Colonic mucosa (tissue), 4 donors: ENCODE measurements around the gene SLC12A5. TPM values are rescaled to one million over a fixed set of nuclear protein-coding genes. Genes with fewer than 3 reads are reported as not detected.
"Not testable (repeated sequence)": the region's sequence is repeated elsewhere in the genome, so short reads cannot be mapped to it uniquely, and the experiment has no call there.

ENCODE experiments used
- DNase-seq: peaks from one replicate; pipeline ENCODE4 v3.0.0-alpha.2; 2020
- H3K27ac ChIP-seq: fragments of 200-600 bp; one replicate; pipeline ENCODE4 v1.8.0; 2021
- H3K27me3 ChIP-seq: fragments of 200-600 bp; one replicate; pipeline ENCODE4 v1.8.0; 2021
- H3K36me3 ChIP-seq: fragments of 200-600 bp; one replicate; pipeline ENCODE4 v1.8.0; 2021
- H3K4me1 ChIP-seq: fragments of 200-600 bp; one replicate; pipeline ENCODE4 v1.8.0; 2021; ENCODE audit warnings: mild to moderate bottlenecking
- H3K4me3 ChIP-seq: fragments of 200-600 bp; one replicate; pipeline ENCODE4 v1.8.0; 2021
- H3K9ac ChIP-seq, 2 donors: one replicate each; pipeline ENCODE4 v1.7.0; 2013; ENCODE audit warnings: control low read depth in 2 of 2, low read depth in 2 of 2, low read length in 2 of 2
- H3K9me3 ChIP-seq: fragments of 200-600 bp; one replicate; pipeline ENCODE4 v1.8.0; 2021
- intact Hi-C: fragments of 100-400 bp; cut with DNase I; formaldehyde crosslinking; loops from one replicate; pipeline ENCODE4 v1.14.1; 2022
- total RNA-seq, 2 donors: library from RNA; stranded (reverse); fragmentation: NEBNext Ultra II Directional in 1 of 2; extraction: Animal tissue kit (Norgen Biotek cat#: 25700) in 1 of 2; gene quantifications; one replicate each; pipeline ENCODE4 v1.2.1, GENCODE V29; 2021
- TF ChIP-seq, protein P1 (sequence below): fragments of 200-600 bp; IDR thresholded peaks from one replicate; pipeline ENCODE4 v1.8.0; 2022; ENCODE audit warnings: antibody characterized with exemption, mild to moderate bottlenecking
- donor health status: healthy.
- donor health status: DM: no; HTN: no; CAD: no.
- donor health status: DM: no; HTN: no; CAD: no.

Gene SLC12A5
- total RNA-seq, 2 donors from 2014 or later = 0.96 TPM; not detected in 1

GRCh38 chr20:46089417-46090388, 60.7 kb downstream of the SLC12A5 start, which contains the start of gene NCOA5:
Gene NCOA5 (minus strand): TSS chr20:46089962. CDS start chr20:46079424, 10,538 bp downstream.
- peak; percentile 95 for DNase-seq
- Histone ChIP-seq H3K36me3 (no peaks in the 10 kb centered on the region), H3K4me1 (peaks cover 18% of the 10 kb centered on the region), H3K9me3 (no peaks in the 10 kb centered on the region), H3K4me3 (peak within 1 kb of the TSS; percentile 81), H3K27me3 (no peaks in the 10 kb centered on the region), H3K27ac (peak within 1 kb of the TSS; percentile 96), H3K9ac (peak within 1 kb of the TSS; percentile 87 to 92)
- TF ChIP-seq, protein P1, sequence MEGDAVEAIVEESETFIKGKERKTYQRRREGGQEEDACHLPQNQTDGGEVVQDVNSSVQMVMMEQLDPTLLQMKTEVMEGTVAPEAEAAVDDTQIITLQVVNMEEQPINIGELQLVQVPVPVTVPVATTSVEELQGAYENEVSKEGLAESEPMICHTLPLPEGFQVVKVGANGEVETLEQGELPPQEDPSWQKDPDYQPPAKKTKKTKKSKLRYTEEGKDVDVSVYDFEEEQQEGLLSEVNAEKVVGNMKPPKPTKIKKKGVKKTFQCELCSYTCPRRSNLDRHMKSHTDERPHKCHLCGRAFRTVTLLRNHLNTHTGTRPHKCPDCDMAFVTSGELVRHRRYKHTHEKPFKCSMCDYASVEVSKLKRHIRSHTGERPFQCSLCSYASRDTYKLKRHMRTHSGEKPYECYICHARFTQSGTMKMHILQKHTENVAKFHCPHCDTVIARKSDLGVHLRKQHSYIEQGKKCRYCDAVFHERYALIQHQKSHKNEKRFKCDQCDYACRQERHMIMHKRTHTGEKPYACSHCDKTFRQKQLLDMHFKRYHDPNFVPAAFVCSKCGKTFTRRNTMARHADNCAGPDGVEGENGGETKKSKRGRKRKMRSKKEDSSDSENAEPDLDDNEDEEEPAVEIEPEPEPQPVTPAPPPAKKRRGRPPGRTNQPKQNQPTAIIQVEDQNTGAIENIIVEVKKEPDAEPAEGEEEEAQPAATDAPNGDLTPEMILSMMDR = no peak
- intact Hi-C loops = no loop called here

DNA sequence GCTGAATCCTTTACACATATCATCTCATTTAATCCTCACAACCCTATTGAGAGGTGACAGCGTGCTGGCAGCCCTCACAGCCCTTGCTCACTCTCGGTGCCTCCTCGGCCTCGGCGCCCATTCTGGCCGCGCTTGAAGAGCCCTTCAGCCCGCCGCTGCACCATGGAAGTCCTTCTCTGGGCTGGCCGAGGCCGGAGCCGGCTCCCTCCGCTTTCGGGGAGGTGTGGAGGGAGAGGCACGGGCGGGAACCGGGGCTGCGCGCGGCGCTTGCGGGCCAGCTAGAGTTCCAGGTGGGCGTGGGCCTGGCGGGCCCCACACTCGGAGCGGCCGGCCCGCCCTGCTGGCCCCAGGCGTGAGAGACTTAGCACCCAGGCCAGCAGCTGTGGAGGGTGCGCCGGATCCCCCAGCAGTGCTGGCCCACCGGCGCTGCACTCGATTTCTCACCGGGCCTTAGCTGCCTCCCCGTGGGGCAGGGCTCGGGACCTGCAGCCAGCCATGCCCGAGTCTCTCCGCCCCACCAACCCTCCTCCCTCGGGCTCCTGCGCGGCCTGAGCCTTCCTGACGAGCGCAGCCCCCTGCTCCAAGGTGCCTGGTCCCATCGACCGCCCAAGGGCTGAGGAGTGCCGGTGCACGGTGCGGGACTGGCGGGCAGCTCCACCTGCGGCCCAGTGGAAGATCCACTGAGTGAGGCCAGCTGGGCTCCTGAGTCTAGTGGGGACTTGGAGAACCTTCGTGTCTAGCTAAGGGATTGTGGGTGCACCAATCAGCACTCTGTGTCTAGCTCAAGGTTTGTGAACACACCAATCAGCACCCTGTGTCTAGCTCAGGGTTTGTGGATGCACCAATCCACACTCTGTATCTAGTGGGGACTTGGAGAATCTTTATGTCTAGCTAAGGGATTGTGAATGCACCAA, 62.9 kb downstream of the SLC12A5 start:
- intact Hi-C loops, H3K9ac ChIP-seq, DNase-seq, H3K36me3 ChIP-seq, H3K4me1 ChIP-seq, H3K27ac ChIP-seq, H3K4me3 ChIP-seq, H3K9me3 ChIP-seq, H3K27me3 ChIP-seq: not testable (repeated sequence)

DNA sequence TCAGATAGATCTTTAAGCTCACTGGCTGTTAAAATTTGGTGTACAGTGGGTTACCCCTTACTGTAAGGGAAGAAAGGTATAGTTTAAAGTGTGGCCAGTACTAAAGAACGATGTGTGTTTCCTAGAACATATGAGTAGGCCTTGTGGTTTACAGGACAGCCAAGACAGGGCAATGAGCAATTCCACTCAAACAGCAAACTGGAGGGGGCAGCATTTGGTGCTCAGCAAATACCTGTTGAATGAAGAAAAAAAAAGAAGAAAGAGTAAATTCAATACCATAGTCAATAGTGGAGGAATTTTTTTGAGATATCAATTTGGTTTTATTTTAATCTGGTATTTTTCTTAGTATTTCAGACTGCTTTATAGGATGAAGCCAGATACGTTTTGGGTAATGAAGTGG, 64.5 kb downstream of the SLC12A5 start:
- intact Hi-C loops = no loop called here

GRCh38 chr20:46099491-46100287, 70.7 kb downstream of the SLC12A5 start:
- intact Hi-C loops = no loop called here
- no peak overlapping the region for H3K9ac ChIP-seq
- H3K9me3 ChIP-seq = no peaks in the 10 kb centered on the region
- no peaks in the 10 kb centered on the region for H3K4me1 ChIP-seq
- TF ChIP-seq, protein P1 = no peak
- peaks cover 9% of the 10 kb centered on the region for H3K27me3 ChIP-seq
- no peak for DNase-seq
- H3K36me3 ChIP-seq = no peaks in the 10 kb centered on the region
- H3K4me3 ChIP-seq = no peak overlapping the region
- H3K27ac ChIP-seq = no peak overlapping the region

More for the DNA sequence above, 64.5 kb downstream of the SLC12A5 start:
- DNase-seq = no peak
- Histone ChIP-seq H3K36me3 (no peaks in the 10 kb centered on the region), H3K9ac (no peak overlapping the region), H3K4me3 (no peak overlapping the region), H3K4me1 (no peaks in the 10 kb centered on the region), H3K27me3 (no peaks in the 10 kb centered on the region), H3K9me3 (no peaks in the 10 kb centered on the region), H3K27ac (no peak overlapping the region)
- TF ChIP-seq, protein P1 = no peak

DNA sequence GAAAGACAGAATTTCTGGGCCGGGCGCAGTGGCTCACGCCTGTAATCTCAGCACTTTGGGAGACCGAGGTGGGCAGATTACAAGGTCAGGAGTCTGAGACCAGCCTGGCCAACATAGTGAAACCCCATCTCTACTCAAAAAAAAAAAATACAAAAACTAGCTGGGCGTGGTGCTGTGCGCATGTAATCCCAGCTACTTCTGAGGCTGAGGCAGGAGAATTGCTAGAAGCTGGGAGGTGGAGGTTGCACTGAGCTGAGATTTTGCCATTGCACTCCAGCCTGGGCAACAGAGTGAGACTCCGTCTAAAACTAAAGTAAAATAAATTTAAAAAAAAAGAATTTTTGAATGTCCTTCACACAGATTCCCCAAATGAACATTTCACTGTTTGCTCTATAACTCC, 71.4 kb downstream of the SLC12A5 start:
- H3K27me3 ChIP-seq, H3K9ac ChIP-seq, H3K9me3 ChIP-seq, intact Hi-C loops, H3K36me3 ChIP-seq, H3K4me1 ChIP-seq, H3K27ac ChIP-seq, DNase-seq, H3K4me3 ChIP-seq: not testable (repeated sequence)
